Measurements from ENCODE around the gene RASAL2.
"Not testable (repeated sequence)": the region's sequence is repeated elsewhere in the genome, so short reads cannot be mapped to it uniquely, and the experiment has no call there.

The RASAL2 gene

DNA sequence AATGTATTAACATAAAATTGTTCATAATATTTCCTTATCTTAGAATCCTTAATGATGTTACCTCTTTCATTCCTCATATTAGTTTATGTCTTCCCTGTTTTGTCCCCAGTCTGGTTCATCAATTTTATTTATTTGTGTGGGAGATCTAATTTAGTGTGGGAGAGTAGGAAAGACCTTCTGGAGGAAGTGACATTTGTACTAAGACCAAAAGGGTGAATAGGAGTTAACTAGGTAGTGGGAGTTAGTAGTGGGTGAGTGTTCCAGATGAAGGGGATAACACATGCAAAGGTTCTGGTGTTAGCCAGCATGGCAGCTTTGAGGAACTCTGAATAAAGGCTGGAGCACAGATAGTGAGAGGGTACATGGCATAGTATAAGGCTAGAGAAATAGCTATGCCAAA is 21.4 kb downstream of the RASAL2 start:
- H3K27ac ChIP-seq (ENCODE audit: insufficient read depth, low read depth, low read length, poor library complexity, severe bottlenecking): no peak overlapping the region
- no peaks in the 10 kb centered on the region for H3K36me3 ChIP-seq (ENCODE audit: control insufficient read depth, insufficient read depth, low read length)
- H3K27me3 ChIP-seq (ENCODE audit: control insufficient read depth, insufficient read depth, low read length, poor library complexity, severe bottlenecking): no peaks in the 10 kb centered on the region
- no peaks in the 10 kb centered on the region for H3K4me1 ChIP-seq (ENCODE audit: control insufficient read depth, insufficient read depth, low read length)
- H3K9me3 ChIP-seq (ENCODE audit: control insufficient read depth, low read length): no peaks in the 10 kb centered on the region
- H3K4me3 ChIP-seq (ENCODE audit: insufficient read depth, low read depth, low read length): no peak overlapping the region

DNA sequence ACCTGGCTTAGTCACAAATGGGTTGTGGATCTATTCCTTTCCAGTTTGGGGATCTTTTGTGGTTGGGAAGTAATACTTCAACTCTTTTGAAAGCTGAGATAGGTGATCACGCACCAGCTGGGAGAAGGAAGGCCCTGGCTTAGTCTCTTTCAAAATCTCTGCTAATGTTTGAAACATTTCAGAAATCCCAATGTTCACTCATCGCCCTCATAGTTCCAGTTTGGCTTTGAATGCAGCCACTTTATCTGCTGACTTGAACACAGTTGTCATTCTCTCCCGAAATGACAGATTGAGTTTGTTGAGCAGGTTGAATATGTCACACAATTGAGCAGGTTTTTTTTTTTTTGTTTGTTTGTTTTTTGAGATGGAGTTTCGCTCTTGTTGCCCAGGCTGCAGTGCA is 24.6 kb downstream of the RASAL2 start:
- H3K4me3 ChIP-seq (ENCODE audit: insufficient read depth, low read depth, low read length): no peak overlapping the region
- no peaks in the 10 kb centered on the region for H3K36me3 ChIP-seq (ENCODE audit: control insufficient read depth, insufficient read depth, low read length)
- H3K9me3 ChIP-seq (ENCODE audit: control insufficient read depth, low read length): no peaks in the 10 kb centered on the region
- 97 to 98% methylated on average over 4 of the region's 4 CpGs for WGBS, 2 experiments
- no peaks in the 10 kb centered on the region for H3K4me1 ChIP-seq (ENCODE audit: control insufficient read depth, insufficient read depth, low read length)
- no peak overlapping the region for H3K27ac ChIP-seq (ENCODE audit: insufficient read depth, low read depth, low read length, poor library complexity, severe bottlenecking)
- no peaks in the 10 kb centered on the region for H3K27me3 ChIP-seq (ENCODE audit: control insufficient read depth, insufficient read depth, low read length, poor library complexity, severe bottlenecking)

DNA sequence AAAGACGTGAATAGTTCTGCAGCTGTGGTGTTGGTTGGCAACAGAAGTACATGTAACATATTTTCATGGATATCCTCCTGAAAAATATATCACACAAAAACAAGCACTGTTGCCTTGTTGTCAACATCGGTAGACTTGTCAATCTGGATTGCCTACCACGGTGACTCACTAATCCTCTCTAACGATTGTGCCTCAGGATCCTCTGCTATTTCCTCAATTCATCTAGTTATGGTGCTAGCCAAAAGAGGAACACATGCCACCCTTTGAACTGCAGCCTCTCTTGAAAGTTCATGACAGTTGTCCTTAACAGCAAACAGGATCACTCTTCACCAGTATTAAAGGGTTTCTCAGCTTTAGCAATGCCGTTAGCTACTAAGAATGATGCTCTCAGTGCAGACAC is 25.7 kb downstream of the RASAL2 start:
- 90 to 97% methylated on average over 5 of the region's 5 CpGs for WGBS, 2 experiments

DNA sequence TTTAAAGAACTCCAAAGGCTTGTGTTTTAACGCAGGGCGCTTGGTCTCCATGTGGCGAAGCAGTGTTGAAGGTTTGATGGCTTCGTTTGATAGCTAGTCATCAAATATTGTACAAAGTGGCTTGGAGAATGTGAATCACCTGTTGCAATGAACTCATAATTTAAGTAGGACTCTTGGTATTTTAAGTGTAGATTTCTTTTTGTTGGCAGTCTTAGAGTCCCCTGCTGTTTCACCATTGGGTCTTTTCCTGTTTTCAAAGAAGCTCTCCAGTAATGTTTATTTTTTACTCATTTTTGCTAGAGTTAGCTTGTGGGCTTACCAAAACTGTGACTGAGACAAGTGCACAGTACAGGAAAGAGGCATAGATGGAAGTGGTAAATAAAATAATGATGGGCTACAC is 26.2 kb downstream of the RASAL2 start:
- 93 to 97% methylated on average over 4 of the region's 4 CpGs for WGBS, 2 experiments

More for the DNA sequence above, 25.7 kb downstream of the RASAL2 start:
- H3K36me3 ChIP-seq (ENCODE audit: control insufficient read depth, insufficient read depth, low read length): no peaks in the 10 kb centered on the region
- no peak overlapping the region for H3K4me3 ChIP-seq (ENCODE audit: insufficient read depth, low read depth, low read length)
- H3K4me1 ChIP-seq (ENCODE audit: control insufficient read depth, insufficient read depth, low read length): no peaks in the 10 kb centered on the region
- H3K27me3 ChIP-seq (ENCODE audit: control insufficient read depth, insufficient read depth, low read length, poor library complexity, severe bottlenecking): no peaks in the 10 kb centered on the region
- H3K27ac ChIP-seq (ENCODE audit: insufficient read depth, low read depth, low read length, poor library complexity, severe bottlenecking): no peak overlapping the region
- no peaks in the 10 kb centered on the region for H3K9me3 ChIP-seq (ENCODE audit: control insufficient read depth, low read length)

DNA sequence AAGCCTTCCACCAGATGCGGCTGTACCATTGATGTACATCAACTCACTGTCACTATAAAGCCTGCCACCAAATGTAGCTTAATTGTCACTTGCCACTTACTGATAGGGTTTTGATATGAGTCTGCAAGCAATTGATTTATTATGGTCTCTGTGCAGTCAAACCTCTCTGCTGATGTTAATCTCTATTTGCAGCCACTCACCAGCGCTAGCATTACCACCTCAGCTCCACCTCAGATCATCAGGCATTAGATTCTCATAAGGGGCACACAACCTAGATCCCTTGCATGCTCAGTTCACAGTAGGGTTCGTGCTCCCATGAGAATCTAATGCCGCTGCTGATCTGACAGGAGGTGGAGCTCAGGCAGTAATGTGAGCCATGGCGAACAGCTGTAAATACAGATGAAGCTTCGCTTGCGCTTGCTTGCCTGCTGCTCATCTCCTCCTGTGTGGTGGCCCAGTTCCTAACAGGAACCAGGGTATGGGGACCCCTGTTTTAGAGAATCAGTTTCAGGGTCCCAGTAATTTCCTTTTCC is 26.7 kb downstream of the RASAL2 start:
- not testable (repeated sequence) for H3K4me3 ChIP-seq (ENCODE audit: insufficient read depth, low read depth, low read length); H3K27ac ChIP-seq (ENCODE audit: insufficient read depth, low read depth, low read length, poor library complexity, severe bottlenecking)
- WGBS, 2 experiments: 94 to 96% methylated on average over 7 of the region's 7 CpGs

More for the DNA sequence above, 26.2 kb downstream of the RASAL2 start:
- Histone ChIP-seq H3K27me3 (ENCODE audit: control insufficient read depth, insufficient read depth, low read length, poor library complexity, severe bottlenecking) (no peaks in the 10 kb centered on the region), H3K4me1 (ENCODE audit: control insufficient read depth, insufficient read depth, low read length) (no peaks in the 10 kb centered on the region), H3K36me3 (ENCODE audit: control insufficient read depth, insufficient read depth, low read length) (no peaks in the 10 kb centered on the region), H3K27ac (ENCODE audit: insufficient read depth, low read depth, low read length, poor library complexity, severe bottlenecking) (no peak overlapping the region), H3K9me3 (ENCODE audit: control insufficient read depth, low read length) (no peaks in the 10 kb centered on the region), H3K4me3 (ENCODE audit: insufficient read depth, low read depth, low read length) (no peak overlapping the region)

DNA sequence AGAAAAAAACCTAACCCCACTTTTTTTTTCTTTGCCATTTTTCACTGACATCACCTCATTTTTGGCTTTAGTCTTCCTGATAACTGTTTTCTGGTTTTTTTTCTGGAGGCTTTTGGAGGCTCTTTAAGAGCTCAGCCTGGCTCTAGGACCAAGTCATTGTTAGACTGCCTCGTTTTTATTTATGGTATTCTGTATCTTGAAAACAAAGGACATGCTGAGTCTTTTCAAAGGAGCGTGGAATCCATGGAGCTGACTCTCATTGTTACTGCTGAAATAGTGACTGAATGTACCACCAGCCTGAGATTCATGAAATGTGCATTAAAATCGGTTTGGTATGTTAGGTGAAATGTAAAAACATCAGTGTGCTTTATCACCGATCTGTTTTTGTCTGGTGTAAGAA is 28.0 kb downstream of the RASAL2 start:
- Histone ChIP-seq H3K4me1 (ENCODE audit: control insufficient read depth, insufficient read depth, low read length) (no peaks in the 10 kb centered on the region), H3K4me3 (ENCODE audit: insufficient read depth, low read depth, low read length) (no peak overlapping the region), H3K9me3 (ENCODE audit: control insufficient read depth, low read length) (no peaks in the 10 kb centered on the region), H3K27ac (ENCODE audit: insufficient read depth, low read depth, low read length, poor library complexity, severe bottlenecking) (no peak overlapping the region), H3K36me3 (ENCODE audit: control insufficient read depth, insufficient read depth, low read length) (no peaks in the 10 kb centered on the region), H3K27me3 (ENCODE audit: control insufficient read depth, insufficient read depth, low read length, poor library complexity, severe bottlenecking) (no peaks in the 10 kb centered on the region)
- 45 to 48% methylated on average over 4 of the region's 4 CpGs for WGBS, 2 experiments

More for the DNA sequence above, 26.7 kb downstream of the RASAL2 start:
- H3K9me3 ChIP-seq (ENCODE audit: control insufficient read depth, low read length); H3K36me3 ChIP-seq (ENCODE audit: control insufficient read depth, insufficient read depth, low read length); H3K27me3 ChIP-seq (ENCODE audit: control insufficient read depth, insufficient read depth, low read length, poor library complexity, severe bottlenecking); H3K4me1 ChIP-seq (ENCODE audit: control insufficient read depth, insufficient read depth, low read length): not testable (repeated sequence)

DNA sequence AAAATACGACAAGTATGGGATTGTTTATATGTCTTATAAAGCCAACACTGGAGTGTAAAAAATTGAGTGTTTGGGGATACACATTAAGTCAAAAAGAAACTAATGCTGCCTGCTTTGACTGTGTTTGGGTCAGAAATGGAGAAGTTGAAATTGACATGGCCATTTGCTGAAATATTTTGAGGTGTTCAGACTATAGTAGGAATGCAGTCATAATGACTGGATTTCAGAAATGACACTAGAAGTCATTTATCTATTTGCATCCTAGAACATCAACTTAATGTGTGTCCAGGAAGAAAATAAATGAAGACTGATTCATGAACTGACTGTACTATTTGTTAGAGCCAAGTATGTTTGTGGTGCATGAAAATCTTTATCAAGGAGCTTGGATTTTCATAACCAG is 28.4 kb downstream of the RASAL2 start:
- no peaks in the 10 kb centered on the region for H3K9me3 ChIP-seq (ENCODE audit: control insufficient read depth, low read length)
- no peak overlapping the region for H3K4me3 ChIP-seq (ENCODE audit: insufficient read depth, low read depth, low read length)
- no peaks in the 10 kb centered on the region for H3K27me3 ChIP-seq (ENCODE audit: control insufficient read depth, insufficient read depth, low read length, poor library complexity, severe bottlenecking)
- 69 to 81% methylated on average over 1 of the region's 1 CpG for WGBS, 2 experiments
- H3K36me3 ChIP-seq (ENCODE audit: control insufficient read depth, insufficient read depth, low read length): no peaks in the 10 kb centered on the region
- H3K27ac ChIP-seq (ENCODE audit: insufficient read depth, low read depth, low read length, poor library complexity, severe bottlenecking): no peak overlapping the region
- H3K4me1 ChIP-seq (ENCODE audit: control insufficient read depth, insufficient read depth, low read length): no peaks in the 10 kb centered on the region

DNA sequence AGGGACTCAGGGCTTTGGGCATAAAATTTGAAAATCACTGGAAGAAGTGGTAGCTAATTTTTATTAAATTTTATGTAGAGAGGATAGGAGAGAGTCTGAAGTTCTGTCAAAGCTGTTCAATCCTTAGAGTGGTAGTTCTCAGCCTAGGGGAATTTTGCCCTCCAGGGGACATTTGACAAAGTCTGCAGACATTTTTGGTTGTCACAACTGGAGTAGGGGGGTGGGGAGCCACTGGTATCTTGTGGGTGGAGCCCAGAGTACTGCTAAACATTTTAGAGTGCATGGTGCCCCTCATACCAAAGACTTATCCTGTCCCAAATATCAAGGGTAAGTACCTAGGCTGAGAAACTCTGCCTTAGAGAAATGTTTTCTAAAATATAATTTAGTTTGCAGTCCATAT is 30.2 kb downstream of the RASAL2 start:
- H3K27ac ChIP-seq (ENCODE audit: insufficient read depth, low read depth, low read length, poor library complexity, severe bottlenecking): no peak overlapping the region
- no peaks in the 10 kb centered on the region for H3K27me3 ChIP-seq (ENCODE audit: control insufficient read depth, insufficient read depth, low read length, poor library complexity, severe bottlenecking)
- no peaks in the 10 kb centered on the region for H3K36me3 ChIP-seq (ENCODE audit: control insufficient read depth, insufficient read depth, low read length)
- no peak overlapping the region for H3K4me3 ChIP-seq (ENCODE audit: insufficient read depth, low read depth, low read length)
- no peaks in the 10 kb centered on the region for H3K4me1 ChIP-seq (ENCODE audit: control insufficient read depth, insufficient read depth, low read length)
- no peaks in the 10 kb centered on the region for H3K9me3 ChIP-seq (ENCODE audit: control insufficient read depth, low read length)

DNA sequence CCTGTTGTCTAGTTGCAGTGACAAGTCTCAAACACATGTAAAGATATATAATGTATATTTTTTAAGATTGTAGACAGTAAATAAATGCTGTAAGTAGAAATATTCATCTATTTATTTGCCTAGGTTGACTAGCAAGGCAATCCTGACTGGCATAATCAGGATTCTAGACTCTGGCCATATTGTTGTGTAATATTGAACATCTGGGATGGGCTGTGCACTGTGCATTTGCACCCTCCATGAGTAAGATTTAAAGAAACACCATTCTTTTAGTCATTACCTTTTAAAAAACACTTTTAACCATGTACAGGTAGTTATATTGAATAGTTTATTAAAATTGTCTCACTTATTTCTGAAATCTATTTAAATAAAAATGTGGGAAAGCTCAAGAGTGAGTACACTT is 32.4 kb downstream of the RASAL2 start:
- no peaks in the 10 kb centered on the region for H3K4me1 ChIP-seq (ENCODE audit: control insufficient read depth, insufficient read depth, low read length)
- H3K9me3 ChIP-seq (ENCODE audit: control insufficient read depth, low read length): no peaks in the 10 kb centered on the region
- no peaks in the 10 kb centered on the region for H3K27me3 ChIP-seq (ENCODE audit: control insufficient read depth, insufficient read depth, low read length, poor library complexity, severe bottlenecking)
- no peak overlapping the region for H3K27ac ChIP-seq (ENCODE audit: insufficient read depth, low read depth, low read length, poor library complexity, severe bottlenecking)
- no peak overlapping the region for H3K4me3 ChIP-seq (ENCODE audit: insufficient read depth, low read depth, low read length)
- H3K36me3 ChIP-seq (ENCODE audit: control insufficient read depth, insufficient read depth, low read length): no peaks in the 10 kb centered on the region

DNA sequence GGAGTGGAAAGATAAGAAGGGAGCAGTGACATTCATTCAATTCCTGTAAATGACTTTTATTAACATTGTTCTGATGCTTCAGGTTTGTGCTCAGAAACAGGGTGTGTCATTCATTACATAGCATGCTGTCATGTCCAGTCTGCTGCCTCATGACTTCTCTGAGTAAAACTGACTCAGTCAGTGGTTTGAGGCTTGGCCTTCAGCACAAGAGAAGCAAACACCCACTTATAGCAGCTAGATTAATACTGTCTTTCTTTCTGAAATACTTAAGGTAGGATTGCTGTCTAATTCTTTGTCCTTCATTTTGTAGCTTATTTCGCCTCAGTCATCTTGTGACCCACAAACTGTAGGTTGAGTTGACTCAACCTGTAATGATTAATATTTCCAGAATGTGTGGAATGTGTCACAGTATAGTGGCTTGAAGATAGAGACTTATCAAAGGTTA is 32.9 kb downstream of the RASAL2 start:
- WGBS, 2 experiments: 93 to 100% methylated on average over 1 of the region's 1 CpG
- no peaks in the 10 kb centered on the region for H3K36me3 ChIP-seq (ENCODE audit: control insufficient read depth, insufficient read depth, low read length)
- H3K4me1 ChIP-seq (ENCODE audit: control insufficient read depth, insufficient read depth, low read length): no peaks in the 10 kb centered on the region
- no peak overlapping the region for H3K27ac ChIP-seq (ENCODE audit: insufficient read depth, low read depth, low read length, poor library complexity, severe bottlenecking)
- H3K9me3 ChIP-seq (ENCODE audit: control insufficient read depth, low read length): no peaks in the 10 kb centered on the region
- no peak overlapping the region for H3K4me3 ChIP-seq (ENCODE audit: insufficient read depth, low read depth, low read length)
- H3K27me3 ChIP-seq (ENCODE audit: control insufficient read depth, insufficient read depth, low read length, poor library complexity, severe bottlenecking): no peaks in the 10 kb centered on the region
